GM12892 (cell line): ENCODE results near the gene RAPGEF5.

Source experiments
- POLR2A ChIP-seq: IDR thresholded peaks from 2 replicates; pipeline ENCODE4 v1.6.1; 2011; ENCODE audit warnings: low read depth, low read length, control low read depth
- POLR2AphosphoS5 ChIP-seq: IDR thresholded peaks from 2 replicates; pipeline ENCODE4 v1.6.1; 2011; ENCODE audit warnings: low read depth, low read length, control low read depth
- TAF1 ChIP-seq: IDR thresholded peaks from 2 replicates; pipeline ENCODE4 v1.6.1; 2011; ENCODE audit warnings: low read depth, mild to moderate bottlenecking, control low read depth, low read length, borderline replicate concordance

GRCh38 chr7:22166928-22167327 lies 190.0 kb downstream of the RAPGEF5 start:
- TF ChIP-seq POLR2A (no peak), POLR2AphosphoS5 (no peak), TAF1 (no peak)
